GM13977 (cell line): ENCODE data around the gene CD37.

Experiments
- DNase-seq: peaks from one replicate; pipeline ENCODE4 v3.0.0; 2012; ENCODE audit warnings: low spot score
- CTCF ChIP-seq: IDR thresholded peaks from 2 replicates; pipeline ENCODE4 v1.5.1; 2012; ENCODE audit warnings: mild to moderate bottlenecking, control low read depth; ENCODE audit not compliant: insufficient read depth; ENCODE audit errors: extremely low read depth, missing control alignments
- in situ Hi-C: fragments of 300-500 bp; cut with MboI; formaldehyde crosslinking; loops from one replicate; pipeline ENCODE4 v1.12.0; 2022; ENCODE audit warnings: low sequenced_read_pairs, low pct_unique_long_range_greater_than_20kb, mixed read lengths, inconsistent platforms; ENCODE audit not compliant: unreplicated experiment

CD37 gene

GRCh38 chr19:49383599-49383998 lies 48.4 kb downstream of the CD37 start:
- in situ Hi-C loops, result no loop called here
- no peak for DNase-seq
- TF ChIP-seq CTCF, result no peak

GRCh38 chr19:49387936-49388372 lies 52.7 kb downstream of the CD37 start, which contains the start of gene KASH5:
KASH5 (plus strand) TSS chr19:49388249; CDS start chr19:49390884, 2,635 bp downstream.
- peak; percentile 80 for DNase-seq
- in situ Hi-C loops, result no loop called here
- TF ChIP-seq CTCF, result no peak

- no peak for DNase-seq
- no peak for TF ChIP-seq CTCF
- in situ Hi-C loops, result no loop called here
These were observed 54.2 kb downstream of the CD37 start for GRCh38 chr19:49389406-49389805.
